HG03066 (cell line): ENCODE data around the gene SMCR8.
"Not testable (repeated sequence)": the region's sequence is repeated elsewhere in the genome, so short reads cannot be mapped to it uniquely, and the experiment has no call there.

ENCODE experiments used
- ATAC-seq: cut with Tn5 transposase; IDR thresholded peaks from one replicate; pipeline ENCODE4 v1.9.1; 2021; ENCODE audit warnings: low read depth; ENCODE audit not compliant: unreplicated experiment

Gene SMCR8, protein sequence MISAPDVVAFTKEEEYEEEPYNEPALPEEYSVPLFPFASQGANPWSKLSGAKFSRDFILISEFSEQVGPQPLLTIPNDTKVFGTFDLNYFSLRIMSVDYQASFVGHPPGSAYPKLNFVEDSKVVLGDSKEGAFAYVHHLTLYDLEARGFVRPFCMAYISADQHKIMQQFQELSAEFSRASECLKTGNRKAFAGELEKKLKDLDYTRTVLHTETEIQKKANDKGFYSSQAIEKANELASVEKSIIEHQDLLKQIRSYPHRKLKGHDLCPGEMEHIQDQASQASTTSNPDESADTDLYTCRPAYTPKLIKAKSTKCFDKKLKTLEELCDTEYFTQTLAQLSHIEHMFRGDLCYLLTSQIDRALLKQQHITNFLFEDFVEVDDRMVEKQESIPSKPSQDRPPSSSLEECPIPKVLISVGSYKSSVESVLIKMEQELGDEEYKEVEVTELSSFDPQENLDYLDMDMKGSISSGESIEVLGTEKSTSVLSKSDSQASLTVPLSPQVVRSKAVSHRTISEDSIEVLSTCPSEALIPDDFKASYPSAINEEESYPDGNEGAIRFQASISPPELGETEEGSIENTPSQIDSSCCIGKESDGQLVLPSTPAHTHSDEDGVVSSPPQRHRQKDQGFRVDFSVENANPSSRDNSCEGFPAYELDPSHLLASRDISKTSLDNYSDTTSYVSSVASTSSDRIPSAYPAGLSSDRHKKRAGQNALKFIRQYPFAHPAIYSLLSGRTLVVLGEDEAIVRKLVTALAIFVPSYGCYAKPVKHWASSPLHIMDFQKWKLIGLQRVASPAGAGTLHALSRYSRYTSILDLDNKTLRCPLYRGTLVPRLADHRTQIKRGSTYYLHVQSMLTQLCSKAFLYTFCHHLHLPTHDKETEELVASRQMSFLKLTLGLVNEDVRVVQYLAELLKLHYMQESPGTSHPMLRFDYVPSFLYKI

DNA sequence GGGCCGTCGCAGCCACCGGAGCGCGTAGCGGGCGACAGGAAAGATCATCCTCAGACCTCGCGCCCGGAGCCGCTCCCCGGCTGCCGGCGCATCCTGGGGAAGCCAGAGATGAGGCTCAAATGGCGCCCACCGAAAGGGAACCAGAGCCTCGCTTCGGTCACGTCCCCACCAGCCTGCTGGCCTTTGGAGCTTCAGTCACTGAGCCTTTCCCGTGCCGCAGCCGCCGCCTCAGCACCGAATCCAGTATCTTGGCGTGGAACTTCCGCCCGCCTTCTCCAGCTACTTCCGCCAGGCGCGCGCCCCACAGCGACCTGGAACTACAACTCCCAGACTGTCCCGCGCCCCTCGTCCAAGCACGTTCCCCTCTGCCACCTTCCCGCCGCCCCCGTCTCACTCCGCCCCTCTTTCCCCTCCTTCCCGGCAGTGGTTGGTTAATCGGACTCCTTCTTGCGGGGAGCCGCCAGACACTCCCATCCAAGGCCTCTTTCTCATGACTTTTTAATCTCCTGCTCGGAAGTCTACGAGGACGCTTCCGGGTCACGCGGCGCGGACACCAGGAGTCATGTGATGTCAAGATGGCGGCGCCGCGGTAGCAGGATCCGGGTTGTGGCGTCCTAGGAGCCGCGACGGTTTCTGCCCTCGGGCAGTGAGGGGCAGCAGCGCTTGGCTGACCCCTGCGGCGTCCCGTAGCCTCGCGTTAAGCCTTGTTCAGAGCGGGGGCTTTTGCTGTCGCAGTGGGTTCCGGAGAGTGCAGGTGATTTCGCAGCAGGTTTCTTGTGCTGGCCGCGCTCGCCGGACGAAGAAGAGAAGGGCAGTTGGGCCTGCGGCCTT, at the start of gene SMCR8, which contains the start of gene TOP3A:
Gene SMCR8 (plus strand): TSS at position 563 of the 831 bp plus-strand sequence. CDS start 497 bp downstream, outside the sequence.
Gene TOP3A (minus strand): TSS at position 264 of the 831 bp plus-strand sequence. CDS start 216 bp downstream, at position 48.
- peak; percentile 89 for ATAC-seq

DNA sequence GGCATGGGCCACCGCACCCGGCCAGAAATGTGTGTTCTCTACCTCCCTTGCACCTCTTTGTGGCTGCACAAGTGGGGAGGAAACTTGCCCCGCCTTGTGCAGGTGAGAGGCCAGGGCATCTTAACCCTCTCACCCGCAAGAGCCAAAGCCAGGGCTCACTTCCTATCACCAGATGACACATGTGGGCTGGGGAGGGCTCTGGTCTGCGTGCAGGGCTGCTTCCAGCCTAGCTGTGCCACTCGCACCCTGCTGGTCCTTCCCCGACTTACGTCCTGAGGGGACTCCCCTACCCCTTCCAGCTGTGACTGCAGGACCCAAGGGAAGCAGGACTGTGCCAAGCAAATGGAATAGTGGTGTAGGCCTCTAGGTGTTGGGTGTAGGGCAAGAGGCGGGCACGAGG, 47.7 kb upstream of the SMCR8 start:
- ATAC-seq: no peak

DNA sequence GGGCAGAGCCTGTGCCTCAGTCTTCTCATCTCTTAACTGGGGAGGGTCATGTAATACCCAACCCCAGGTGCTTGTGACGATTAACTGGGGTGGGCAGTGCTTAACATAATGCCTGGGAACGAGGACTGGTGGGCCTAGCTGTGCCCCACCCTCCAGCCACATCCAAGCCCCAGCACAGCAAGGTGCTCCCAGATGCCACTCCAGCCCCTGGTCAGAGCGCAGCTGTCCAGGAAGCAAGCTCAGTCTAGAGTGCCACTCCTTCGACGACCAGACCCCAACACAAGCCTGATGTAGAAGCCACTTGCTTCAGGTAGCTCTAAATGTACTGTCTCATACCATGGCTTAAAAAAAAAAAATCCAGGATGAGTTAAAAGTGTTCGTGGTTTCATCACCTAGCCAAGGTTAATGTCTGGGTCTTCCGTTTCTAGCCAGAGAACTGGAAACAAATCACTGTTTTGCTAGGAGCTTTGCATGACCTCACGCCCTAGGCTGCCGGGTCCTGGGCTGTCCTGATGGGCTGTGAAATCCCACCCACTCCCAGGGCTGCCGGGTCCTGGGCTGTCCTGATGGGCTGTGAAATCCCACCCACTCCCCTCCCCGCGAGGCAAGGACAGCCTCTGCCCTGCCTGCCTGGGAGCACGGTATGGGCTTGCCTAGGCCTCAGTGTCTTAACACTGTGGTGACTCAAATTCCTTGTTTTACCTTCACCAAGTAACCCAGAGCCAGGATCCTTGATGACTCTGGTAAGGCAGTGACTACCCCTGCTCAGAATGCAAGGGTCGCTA, 47.0 kb upstream of the SMCR8 start:
- no peak for ATAC-seq

DNA sequence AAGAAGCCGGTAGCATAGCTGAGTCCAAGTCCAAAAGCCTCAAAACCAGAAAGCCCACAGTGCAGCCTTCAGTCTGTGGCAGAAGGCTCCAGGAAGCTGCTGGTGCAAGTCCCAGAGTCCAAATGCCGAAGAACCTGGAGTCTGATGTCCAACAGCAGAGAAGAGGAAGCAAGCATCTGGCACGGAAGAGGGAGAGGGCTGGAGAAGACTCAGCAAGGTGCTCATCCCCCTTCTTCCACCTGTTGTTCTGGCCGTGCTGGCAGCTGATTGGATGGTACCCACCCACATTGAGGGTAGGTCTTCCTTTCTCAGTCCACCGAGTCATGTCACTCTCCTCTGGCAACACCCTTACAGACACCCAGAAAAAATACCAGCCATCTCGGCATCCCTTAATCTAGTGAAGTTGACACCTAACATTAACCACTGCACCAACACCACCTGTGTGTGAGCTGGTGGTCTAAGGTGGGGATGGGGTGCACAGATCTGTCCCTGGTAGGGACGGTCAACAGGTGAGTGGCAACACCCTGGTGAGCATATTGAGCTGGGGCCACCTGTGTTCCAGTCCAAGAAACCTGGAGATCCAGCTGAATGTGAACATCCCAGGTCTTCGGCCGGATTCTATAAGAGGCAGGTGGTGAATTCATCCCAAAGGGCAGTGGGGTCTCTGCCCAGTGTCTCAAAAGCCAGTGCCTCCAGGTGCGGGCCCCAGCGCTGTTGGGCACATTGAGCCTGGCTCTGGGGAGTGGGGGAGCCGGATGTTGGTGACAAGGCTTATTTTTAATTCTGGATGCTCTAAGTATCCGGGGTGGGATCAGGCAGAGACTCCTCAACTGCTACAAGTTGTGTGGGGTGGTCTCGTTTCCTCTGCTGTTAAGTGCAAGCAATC, 44.8 kb upstream of the SMCR8 start:
- ATAC-seq: no peak

DNA sequence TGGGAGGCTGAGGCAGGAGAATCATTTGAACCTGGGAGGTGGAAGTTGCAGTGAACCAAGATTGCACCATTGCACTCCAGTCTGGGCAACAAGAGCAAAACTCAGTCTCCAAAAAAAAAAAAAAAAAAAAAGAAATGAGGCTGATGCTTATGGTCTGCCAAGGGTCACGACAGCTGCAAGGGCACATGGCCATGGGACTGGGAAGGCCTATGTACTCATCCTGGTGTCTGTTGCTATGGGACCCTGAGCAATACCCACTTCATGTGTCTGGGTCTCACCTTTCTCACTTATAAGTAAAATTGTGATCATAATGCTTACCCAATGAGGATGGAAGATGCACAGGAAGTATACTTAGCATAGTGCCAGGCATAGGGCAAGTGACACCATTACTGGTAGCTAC, 38.0 kb upstream of the SMCR8 start:
- ATAC-seq: no peak

DNA sequence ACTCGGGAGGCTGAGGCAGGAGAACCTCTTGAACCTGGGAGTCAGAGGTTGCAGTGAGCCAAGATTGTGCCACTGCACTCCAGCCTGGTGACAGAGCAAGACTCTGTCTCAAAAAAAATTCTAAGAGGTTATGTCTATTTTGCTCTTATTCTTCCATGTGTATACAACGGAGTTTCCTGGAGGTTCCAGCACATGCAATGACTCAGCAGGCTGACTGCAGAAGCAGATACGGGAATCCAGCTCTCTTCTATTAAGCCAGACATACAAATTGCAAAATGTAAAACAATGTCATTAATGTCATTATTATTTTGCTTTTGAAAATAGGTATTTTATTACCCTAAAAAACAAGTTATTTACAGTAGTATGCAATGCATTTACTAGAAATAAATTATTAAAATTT, 36.2 kb upstream of the SMCR8 start:
- no peak for ATAC-seq

DNA sequence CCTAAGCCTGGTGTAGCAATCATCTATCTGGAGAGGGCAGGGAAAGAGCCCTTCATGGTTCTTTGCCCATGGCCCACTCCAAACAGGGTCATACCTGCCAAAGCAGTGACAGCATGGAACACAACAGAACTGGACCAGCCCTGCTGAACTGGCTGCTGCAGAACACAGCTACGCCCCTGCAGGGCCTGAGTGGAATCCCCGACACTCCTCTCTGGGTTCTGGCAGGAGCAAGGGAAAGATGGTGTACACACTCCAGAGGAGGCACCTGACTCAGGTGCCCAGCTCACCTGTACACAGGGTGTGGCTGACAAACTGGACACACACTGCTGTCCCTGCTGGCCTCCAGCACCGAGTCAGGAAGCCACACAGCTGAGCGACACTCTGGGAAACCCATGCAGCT, 34.8 kb upstream of the SMCR8 start:
- ATAC-seq: no peak

DNA sequence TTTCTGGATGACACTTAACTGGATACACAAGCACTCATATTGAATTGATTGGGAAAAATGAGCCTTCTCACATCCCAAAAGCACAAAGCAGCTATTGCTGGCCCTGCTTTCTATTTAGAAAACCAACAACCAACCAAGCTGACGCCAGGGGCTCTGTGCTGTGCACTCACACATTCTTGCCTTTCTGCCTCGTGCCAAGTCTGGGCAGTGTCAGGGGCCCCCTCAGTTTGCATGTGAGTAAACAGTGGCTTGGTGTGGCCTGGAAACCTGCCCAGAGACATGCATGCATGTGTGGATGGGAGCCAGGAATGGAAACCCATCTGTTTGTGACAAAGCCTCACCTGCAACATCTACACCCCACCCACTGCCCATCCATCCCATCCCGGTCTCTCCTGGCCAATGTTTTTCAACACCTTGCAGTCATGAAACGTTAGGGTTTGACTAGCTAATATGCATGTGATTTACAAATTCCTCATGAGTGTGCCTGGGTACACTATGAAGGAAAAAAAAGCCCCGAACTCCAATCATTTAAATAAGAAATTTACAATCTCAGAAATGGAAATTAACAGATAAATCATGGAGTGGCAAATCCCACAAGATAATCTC, 34.2 kb upstream of the SMCR8 start:
- no peak for ATAC-seq

DNA sequence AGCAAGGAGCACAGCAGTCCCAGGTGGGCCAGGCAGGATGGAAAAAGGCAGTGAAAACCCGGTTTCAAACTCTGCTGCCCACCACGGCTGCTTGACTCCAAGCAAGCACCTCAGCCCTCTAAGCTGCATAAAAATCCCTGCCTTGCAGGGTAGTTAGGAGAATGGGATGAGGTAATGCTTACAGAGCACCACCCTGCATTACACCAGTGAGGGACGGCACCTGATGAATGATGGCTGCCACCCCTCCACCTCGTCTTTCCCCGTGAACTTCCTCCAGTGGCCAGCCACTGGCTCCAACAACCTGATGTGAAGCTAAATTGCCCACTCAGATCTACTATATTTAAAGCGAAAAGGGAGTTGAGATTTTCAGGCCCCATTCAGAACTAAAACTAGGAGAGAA, 33.3 kb upstream of the SMCR8 start:
- no peak for ATAC-seq

DNA sequence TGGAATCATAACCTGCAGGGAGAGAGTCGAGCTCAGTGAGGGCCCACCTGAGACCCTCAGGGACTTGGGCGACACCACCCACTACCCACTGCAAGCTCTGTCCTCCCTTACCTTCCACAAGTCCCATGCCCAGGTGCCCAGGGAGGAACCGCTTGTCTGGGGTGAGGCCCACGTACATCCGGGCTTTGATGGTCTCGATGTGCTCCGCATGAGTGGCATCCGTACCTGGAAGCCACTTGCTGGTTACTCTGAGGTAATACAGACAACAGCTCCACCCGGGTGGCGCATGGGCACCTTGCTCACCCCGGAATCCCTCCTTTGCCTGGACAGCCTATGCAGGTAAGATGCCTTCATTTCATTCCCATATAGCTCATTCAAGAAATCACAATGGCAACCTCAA, 29.8 kb upstream of the SMCR8 start:
- no peak for ATAC-seq

DNA sequence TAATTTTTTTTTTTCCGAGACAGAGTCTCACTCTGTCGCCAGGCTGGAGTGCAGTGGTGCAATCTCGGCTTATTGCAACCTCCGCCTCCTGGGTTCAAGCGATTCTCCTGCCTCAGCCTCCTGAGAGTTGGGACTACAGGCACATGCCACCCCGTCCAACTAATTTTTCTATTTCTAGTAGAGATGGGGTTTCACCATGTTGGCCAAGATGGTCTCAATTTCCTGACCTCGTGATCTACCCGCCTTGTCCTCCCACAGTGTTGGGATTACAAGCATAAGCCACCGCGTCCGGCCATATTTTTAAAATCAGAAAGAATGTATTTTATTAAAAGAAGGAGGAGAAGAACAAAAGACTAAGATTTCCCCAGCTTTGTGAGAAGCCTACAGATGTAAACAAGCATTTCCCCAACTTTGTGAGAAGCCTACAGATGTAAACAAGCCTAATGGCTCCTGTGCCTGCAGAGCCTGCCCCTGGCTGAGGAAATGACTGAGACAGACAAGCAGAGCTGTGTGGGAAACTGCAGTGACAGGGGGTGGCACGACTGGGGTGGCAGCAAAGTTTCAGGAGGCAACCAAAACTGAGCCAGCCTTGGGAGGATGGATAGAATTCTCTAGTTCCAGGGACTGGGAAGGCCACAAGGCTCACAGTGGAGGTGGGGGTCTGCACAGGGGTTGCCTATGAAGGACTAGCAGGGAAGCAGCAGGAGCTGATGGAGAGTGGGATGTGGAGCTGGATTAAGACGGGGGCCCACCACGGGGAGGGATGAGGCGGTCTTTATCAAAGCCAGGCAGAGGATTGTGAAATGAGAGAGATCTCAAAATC, 23.2 kb upstream of the SMCR8 start:
- ATAC-seq: no peak

DNA sequence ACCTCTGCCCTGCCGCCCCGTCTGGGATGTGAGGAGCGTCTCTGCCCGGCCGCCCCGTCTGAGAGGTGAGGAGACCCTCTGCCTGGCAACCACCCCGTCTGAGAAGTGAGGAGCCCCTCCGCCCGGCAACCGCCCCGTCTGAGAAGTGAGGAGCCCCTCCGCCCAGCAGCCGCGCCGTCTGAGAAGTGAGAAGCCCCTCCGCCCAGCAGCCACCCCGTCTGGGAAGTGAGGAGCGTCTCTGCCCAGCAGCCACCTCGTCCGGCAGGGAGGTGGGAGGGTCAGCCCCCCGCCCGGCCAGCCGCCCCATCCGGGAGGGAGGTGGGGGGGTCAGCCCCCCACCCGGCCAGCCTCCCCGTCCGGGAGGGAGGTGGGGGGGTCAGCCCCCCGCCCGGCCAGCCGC, 17.0 kb upstream of the SMCR8 start:
- not testable (repeated sequence) for ATAC-seq

DNA sequence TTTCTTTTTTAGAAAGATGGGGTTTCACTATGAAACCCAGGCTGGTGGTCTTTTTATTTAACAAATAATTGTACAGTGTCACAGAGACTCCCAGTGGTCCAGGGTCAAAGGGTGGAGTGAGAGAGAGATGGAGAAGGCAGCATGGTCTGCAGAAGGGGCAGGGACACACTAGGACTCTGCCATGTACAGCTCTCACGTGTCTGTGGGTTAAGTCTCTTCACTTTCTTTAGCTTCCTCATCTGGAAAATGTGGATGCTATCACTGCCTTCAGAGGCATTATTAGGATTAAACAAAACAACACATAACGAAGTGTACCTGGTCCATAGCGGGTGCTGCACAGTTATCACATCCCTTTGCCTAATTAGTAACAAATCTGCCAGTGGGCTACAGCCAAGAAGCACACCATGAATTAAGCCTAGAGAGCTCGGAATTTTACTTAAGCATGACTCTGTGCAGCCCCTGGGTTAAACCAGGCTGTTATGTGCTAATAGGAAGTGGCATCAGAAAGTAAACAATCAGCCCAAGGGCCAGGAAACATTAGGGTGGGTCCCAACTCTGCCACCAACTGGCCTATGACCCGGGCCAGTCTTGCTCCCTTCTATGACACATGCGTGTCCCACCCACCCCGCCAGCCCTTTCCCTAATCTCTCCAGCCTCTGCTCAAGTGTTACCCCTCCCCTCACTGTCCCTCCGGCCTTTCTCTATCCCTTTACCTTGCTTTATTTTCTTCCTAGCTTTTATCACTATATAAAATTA, 14.2 kb upstream of the SMCR8 start:
- no peak for ATAC-seq

DNA sequence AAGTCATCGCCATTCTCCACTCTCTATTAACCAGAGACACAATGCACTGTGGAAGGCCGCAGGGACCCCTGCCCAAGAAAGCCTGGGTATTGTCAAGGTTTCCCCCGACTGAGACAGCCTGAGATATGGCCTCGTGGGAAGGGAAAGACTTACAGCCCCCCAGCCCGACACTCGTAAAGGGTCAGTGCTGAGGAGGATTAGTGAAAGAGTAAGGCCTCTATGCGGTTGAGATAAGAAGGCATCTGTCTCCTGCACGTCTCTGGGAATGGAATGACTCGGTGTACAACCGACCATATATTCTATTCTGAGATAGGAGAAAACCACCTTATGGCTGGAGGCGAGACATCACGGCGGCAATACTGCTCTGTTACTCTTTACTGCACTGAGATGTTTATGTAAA, 11.9 kb upstream of the SMCR8 start:
- ATAC-seq: not testable (repeated sequence)

DNA sequence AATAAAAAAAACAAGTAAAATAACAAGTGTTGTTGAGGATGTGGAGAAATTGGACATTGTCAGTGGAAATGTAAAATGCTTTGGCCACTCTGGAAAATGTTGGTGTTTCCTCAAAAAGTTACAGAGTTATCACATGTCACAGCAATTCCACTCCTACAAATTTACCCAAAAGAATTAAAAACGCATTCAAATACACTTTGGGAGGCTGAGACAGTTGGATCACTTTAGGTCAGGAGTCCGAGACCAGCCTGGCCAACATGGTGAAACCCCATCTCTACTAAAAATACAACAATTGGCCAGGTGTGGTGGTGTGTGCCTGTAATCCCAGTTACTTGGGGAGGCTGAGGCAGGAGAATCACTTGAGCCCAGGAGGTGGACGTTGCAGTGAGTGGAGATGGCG, 5.9 kb upstream of the SMCR8 start:
- ATAC-seq: no peak

DNA sequence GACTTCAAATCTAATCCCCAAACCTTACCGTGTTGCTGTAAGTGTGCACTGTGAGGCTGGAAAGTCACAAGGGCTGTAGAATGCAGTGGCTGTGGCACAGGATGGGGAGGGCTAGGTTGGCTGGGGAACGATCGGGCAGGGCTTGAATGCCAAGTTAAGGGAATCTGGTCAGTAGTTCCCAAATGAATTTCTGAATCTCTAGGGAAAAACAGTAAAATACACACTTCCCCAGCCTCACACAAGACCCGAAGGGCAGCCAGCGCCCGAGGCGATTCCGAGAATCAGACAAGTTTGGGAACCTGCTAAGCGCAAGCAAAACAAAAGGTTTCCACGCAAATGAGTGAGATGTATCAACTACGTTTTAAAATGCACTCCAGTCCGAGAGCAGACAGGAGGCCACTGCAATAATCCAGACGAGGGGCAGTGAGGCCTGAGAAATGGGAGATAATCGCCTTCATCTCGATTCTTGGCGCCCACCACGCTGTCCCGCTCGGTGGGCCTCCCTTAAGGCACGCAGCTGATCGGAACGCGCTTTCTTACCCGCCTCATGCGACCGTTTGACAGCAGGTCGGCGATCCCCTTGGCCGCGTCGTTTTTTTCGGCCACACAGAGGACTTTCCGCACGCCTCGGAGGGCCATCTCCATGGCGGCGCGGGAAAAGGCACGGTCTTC, 898 bp upstream of the SMCR8 start:
- ATAC-seq: peak; percentile 1
